C1 segment of cervical spinal cord (tissue), 14 donors: ENCODE measurements around the gene CREG1.
"Not testable (repeated sequence)": the region's sequence is repeated elsewhere in the genome, so short reads cannot be mapped to it uniquely, and the experiment has no call there.

Experiments
- DNase-seq, 14 donors: peaks; one replicate each; lab custom pipeline; 2025; lab: John Stamatoyannopoulos, UW

CREG1 gene

GRCh38 chr1:167564612-167565270, 11.2 kb upstream of the CREG1 start:
- DNase-seq = peak in 1 of 14 donors; percentile 6

- peak in 7 of 14 donors; percentile 3 to 61 (median 17) for DNase-seq
Measured at GRCh38 chr1:167563579-167564246, 10.2 kb upstream of the CREG1 start.

- DNase-seq = no peak
Measured at GRCh38 chr1:167562702-167563101, 9.1 kb upstream of the CREG1 start.

DNA sequence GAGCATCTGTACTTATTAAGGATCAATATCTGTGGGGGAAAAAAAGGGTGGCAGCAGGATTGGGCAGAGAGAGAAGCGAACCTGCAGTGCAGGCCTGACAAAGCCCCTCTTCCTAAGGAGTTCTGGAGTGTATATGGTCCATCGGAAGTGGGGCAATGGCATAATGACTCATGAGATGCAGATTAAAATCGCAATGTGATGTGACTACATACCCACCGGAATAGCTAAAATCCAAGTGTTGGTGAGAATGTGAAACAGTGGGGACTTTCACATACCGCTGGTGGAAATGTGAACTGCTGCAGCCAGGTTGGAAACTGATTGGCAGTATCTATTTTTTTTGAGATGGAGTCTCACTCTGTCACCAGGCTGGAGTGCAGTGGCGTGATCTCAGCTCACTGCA, 8.2 kb upstream of the CREG1 start:
- DNase-seq = no peak

GRCh38 chr1:167555971-167556714, 2.6 kb upstream of the CREG1 start:
- peak in 12 of 14 donors; percentile 12 to 54 (median 32) for DNase-seq

- DNase-seq = not testable (repeated sequence)
Measured at GRCh38 chr1:167555072-167555471, 1.5 kb upstream of the CREG1 start.

DNA sequence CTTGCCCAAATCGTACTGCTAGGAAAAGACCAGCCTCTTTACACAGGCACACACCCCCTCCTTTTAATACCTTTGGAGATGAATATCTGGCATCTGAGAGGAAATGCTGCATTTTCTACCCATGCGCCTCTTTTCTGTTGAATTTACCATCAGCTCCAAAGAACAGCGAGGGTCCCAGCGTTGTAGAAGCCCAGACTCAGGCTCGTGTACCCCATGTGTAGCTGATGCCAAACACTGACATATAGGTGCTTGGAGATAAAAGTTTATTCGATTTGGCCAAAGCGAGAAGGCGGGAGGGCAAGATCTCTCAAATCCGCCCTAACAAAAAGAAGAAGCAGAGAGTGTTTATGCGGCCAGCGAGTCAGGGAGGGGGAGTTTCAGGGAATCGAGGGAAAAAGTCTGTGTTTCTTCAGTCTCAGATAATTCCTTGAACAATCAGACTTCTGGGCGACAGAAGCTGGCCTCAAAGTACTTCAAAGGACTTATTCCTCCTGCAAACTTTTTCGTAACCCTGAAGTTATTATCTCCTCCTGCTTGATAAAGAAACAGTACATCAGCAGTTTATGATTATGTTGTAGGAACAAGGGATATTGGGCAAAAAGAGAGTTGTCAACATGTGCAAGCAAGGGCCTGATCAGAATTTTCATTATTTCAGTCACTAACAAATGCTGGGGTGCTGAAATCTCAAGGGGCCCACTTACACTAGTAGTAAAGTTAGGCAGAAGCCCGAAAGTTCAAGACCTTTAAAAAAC, 642 bp upstream of the CREG1 start:
- peak in 6 of 14 donors; percentile 16 to 68 (median 48) for DNase-seq

- DNase-seq = no peak
Measured at GRCh38 chr1:167551362-167551761, 2.2 kb downstream of the CREG1 start.

DNA sequence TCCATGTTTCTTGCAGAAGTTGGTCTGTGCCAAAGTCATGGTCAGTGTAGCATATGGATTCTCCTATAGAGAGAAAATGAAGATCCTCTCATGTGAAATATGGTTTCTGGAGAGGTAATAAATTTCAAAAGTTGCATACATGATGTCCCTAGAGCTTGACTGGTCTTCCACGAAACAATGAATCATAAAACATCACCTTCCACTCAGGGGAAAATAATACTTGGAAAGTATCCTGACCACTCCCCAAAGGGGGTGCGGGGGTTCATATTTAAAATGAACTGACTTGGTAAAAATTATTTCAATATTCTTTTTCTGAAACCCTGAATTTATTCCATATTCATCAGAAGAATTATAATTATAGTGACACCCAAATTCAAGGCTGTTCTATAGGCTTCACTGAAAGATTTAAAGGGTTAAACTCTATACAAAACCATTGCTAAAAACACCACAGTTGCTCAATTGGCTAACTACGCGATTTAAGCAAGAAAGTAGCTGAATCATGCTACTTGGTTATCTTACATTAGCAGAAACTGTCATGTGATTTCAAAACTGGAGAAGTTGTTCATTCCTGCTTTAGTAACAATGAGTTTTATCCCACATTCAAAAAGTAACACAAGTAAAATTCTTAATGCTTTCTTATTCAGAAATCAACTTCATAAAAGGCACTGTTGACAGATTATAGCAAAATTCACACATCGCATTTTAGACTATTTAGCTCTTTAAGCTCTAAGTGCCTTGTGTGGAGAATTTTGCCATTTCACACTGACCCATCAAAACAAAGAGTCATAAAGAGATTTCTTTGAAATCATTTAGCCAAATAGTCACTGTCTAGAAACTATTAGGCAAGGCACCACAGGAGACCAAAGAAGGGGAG, 5.3 kb downstream of the CREG1 start:
- DNase-seq = no peak

GRCh38 chr1:167546935-167547334, 6.6 kb downstream of the CREG1 start:
- DNase-seq = no peak

GRCh38 chr1:167545349-167545748, 8.2 kb downstream of the CREG1 start:
- no peak for DNase-seq

- DNase-seq = no peak
Measured at GRCh38 chr1:167544447-167545093, 9.0 kb downstream of the CREG1 start.

DNA sequence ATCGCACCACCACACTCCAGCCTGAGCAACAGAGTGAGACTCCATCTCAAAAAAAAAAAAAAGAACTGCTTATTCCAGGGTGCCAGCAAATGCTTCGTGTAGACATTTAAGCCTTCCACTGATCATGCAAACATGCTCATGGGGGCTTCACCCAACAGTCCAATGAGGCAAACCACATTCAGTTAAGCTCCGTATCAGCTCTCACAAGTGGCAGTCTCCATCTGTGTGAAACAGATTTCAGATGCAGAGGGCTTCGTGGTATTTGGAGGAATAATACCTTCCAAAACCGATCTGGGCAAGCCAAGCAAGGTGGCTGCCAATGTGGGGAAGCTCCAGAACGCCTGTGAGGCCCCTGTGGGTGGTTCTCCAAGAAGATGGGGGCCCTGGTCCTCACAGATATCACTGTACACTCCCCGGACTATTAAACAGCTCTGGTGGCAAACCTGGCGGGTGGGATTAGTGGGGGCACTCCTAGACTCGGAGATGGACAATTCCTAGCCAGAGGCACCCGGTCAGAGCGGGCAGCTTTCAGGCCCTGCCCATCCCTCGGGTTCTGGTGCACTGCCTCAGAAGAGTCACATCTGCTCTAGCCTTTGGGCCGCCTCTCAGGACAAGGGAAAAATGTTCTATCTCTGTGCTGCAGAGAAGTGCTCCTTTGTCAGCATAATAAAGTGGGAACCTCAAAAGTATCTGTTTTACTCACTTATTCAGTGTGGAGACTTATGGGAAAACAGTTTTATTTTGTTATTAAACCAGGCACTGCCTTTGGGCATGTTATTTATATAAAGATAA, 10.2 kb downstream of the CREG1 start:
- no peak for DNase-seq

DNA sequence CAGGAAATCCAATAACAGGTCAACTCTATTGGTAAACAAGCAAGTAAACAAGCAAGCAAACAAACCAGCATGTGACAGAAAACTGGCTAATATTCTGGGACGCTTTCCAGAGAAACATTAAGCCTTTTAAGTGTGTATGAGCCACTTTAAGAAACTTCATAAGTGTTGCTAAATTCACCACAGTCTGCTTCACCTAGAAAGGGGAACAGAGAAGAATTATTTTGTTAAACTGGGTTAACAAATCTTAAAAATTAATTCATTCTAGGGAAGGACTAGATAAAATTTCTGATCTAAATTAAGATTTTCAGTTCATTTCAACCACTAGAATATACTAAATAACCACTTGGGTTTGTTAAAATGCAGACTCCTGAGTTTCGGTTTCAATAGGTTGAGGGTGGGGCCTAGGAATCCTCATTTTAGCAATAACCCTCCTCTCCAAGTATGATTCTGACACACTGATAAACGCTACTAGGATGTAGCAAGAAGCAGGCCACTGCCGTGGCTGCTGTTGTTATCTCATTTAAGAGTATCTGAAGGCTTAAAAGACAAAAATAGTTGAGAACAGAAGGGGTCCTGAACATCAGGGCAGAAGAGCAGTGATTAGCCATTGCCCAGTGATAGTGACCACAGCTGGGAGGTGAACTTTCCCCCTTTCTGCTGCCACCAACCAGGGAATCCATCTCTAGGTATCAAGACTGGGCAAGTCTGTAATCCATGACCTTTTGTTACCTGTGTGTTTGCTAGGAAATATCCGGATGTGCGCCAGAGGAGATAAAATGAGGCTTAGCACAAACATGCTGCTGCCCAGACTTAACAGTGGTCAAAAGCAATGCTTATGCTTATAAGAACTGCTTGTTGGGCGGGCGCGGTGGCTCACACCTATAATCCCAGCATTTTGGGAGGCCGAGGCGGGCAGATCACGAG, 11.2 kb downstream of the CREG1 start:
- DNase-seq = no peak

GRCh38 chr1:167541610-167542009, 12.0 kb downstream of the CREG1 start:
- DNase-seq = no peak

DNA sequence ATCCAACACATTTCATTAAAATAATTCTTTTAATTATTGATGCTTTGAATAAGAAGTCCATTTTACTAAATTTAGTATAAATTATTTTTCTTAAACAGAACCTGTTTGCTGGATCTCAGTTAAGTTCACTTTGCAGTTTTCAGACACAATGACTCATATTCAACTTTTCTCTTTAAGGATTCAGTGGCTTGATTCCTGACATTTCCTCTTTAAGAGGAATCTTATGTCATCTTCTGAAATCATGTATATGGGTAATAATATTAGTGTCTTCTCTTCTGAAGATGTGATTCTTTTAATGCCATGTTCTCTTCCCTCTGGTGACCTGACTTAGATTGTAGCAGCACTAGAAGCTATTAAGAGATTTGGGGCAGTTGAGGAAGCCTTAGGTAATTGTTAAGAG, 12.6 kb downstream of the CREG1 start:
- DNase-seq = no peak

DNA sequence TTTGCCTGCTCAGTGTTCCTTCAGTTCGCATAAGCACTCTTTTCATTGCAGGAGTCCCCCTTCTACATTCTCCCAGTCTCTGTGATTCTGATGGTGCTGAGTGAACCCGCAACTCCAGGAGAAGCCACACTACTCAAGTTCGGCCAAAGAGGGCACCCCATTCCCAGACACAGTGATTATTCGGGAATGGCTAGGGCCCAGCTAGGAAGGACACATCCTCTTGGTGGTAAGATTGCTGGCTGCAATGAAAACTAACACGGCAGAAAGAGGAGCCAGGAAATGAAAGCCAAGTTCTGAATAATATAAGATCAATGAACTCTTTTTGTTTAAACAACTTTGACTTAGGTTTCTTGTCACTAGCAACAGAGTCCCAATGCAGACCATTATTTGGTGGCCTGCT, 14.9 kb downstream of the CREG1 start:
- DNase-seq = no peak

DNA sequence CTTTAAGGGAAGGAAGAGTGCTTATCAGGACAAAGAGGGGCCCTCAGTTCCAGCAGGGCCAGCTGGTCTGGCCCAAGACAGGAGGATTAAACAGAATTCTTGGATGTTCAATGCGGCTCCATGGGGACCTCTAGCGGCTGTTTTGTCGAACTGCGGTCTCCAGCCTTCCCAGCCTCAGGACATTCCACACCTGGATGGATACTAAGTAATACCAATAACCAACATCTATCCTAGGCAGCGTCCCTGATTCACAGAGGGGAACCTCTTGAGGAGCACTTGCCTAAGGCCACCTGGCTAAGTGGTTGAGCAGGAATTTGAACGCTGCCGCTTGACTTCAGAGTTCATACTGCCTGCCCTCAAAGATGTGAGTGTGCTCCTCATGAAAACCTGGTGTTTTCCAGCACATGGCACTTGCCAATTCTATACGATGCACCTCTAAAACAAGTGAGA, 19.7 kb downstream of the CREG1 start:
- DNase-seq = peak in 10 of 14 donors; percentile 10 to 64 (median 34)
